ENCODE measurements around the gene ACOT12.

The ACOT12 gene

DNA sequence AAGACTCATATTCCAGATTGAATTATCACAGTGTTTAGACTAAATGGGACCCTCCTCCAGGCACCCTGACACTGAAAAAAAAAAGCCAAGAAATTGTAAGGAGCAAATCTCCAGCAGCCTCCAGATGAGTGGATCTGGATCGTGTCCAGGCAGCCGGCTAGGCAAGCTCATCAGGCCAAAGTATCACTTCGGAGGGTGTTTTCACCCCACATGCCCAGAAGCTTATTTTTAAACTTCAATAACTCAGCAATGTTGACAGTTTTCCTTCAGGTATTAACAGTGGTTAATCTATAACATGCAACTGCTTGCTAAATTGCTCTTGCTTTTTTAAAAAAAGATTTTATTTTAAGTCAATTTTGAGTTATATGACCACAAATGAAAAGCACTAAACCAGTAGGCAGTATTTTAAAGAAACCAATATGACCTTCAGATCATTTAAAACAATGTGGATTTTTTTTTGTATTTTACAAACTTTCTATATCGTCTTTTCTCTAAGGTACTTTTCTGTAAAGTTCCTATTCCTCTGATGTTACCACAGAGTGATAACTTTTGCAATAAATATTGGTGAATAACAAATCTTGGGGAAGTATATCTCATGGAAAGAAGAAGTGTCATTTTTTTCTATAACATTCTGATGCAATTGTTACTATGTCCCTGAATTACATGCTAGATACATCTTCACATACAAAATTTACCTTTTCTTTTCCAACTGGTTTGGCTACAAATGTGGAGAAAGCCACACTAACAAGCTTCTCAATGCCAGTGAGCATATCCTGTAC lies 30.7 kb downstream of the ACOT12 start:
- H3K36me3 ChIP-seq (ENCODE audit: control insufficient read depth in 1 of 2, insufficient read depth in 2 of 2, low read depth in 1 of 2, low read length in 2 of 2): no peaks in the 10 kb centered on the region
- H2BK15ac ChIP-seq (ENCODE audit: low read depth, poor library complexity, severe bottlenecking): no peak overlapping the region
- H4K8ac ChIP-seq (ENCODE audit: low read length): no peak overlapping the region
- H4K91ac ChIP-seq (ENCODE audit: low read length): no peak overlapping the region
- peaks cover 5% of the 10 kb centered on the region for H3K4me1 ChIP-seq (ENCODE audit: control insufficient read depth, insufficient read depth, low read depth, low read length)
- 89% methylated on average over 3 of the region's 4 CpGs for WGBS
- H3K27me3 ChIP-seq (ENCODE audit: control insufficient read depth in 1 of 2, insufficient read depth in 1 of 2, low read length in 2 of 2): peaks cover 0 to 5% of the 10 kb centered on the region in 2 experiments
- H3K23ac ChIP-seq (ENCODE audit: low read length in 2 of 2): no peak overlapping the region
- no peak overlapping the region for H3K4ac ChIP-seq (ENCODE audit: low read depth in 1 of 2, low read length in 2 of 2)
- H3K14ac ChIP-seq (ENCODE audit: low read length in 2 of 2): no peak overlapping the region
- no peak overlapping the region for H2AK5ac ChIP-seq (ENCODE audit: low read length, severe bottlenecking)
- no peak overlapping the region for H3K4me2 ChIP-seq (ENCODE audit: low read length, poor library complexity, severe bottlenecking)
- no peak overlapping the region for H2BK120ac ChIP-seq (ENCODE audit: low read depth, low read length)
- no peak overlapping the region for H2AFZ ChIP-seq (ENCODE audit: low read depth, low read length)
- no peak for DNase-seq
- no peak overlapping the region for H3K27ac ChIP-seq (ENCODE audit: low read length, poor library complexity, severe bottlenecking)
- no peak overlapping the region for H2BK5ac ChIP-seq (ENCODE audit: low read depth, low read length, poor library complexity, severe bottlenecking)
- no peak overlapping the region for H3K18ac ChIP-seq (ENCODE audit: low read depth in 1 of 2, low read length in 2 of 2)
- H3K79me1 ChIP-seq (replicated peaks; ENCODE audit: low read length, poor library complexity, severe bottlenecking): no peaks in the 10 kb centered on the region
- no peak overlapping the region for H2BK12ac ChIP-seq (ENCODE audit: low read length in 2 of 2)
- no peak overlapping the region for H3K9ac ChIP-seq (ENCODE audit: low read length)
- no peaks in the 10 kb centered on the region for H3K9me3 ChIP-seq (ENCODE audit: control insufficient read depth, low read length)
- no peak overlapping the region for H3K4me3 ChIP-seq (ENCODE audit: insufficient read depth in 1 of 2, low read depth in 1 of 2, low read length in 2 of 2)

DNA sequence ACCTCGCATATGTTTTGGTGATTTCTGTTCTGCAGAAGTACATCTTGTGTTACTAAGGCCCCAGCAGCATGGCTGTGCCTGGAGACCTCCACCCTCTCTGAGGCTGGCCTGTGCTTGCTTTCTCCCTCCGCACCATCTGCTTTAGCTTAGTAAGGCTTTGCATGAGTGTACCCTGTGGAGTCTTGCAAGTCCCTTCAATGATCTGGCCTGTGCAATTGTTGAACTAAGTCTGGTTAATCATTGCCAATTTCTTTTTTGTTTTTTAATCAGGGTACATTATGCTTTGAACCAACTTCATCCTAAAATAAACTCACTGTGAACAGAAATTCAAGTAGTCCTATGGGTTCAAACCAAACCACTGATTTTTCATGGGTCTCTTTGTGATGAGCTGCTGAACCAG lies 32.3 kb downstream of the ACOT12 start:
- DNase-seq: no peak
- Histone ChIP-seq H2BK5ac (ENCODE audit: low read depth, low read length, poor library complexity, severe bottlenecking) (no peak overlapping the region), H4K91ac (ENCODE audit: low read length) (no peak overlapping the region), H4K8ac (ENCODE audit: low read length) (no peak overlapping the region), H3K23ac (ENCODE audit: low read length in 2 of 2) (no peak overlapping the region), H2AK5ac (ENCODE audit: low read length, severe bottlenecking) (no peak overlapping the region), H3K9ac (ENCODE audit: low read length) (no peak overlapping the region), H3K79me1 (replicated peaks; ENCODE audit: low read length, poor library complexity, severe bottlenecking) (no peaks in the 10 kb centered on the region), H3K36me3 (ENCODE audit: control insufficient read depth in 1 of 2, insufficient read depth in 2 of 2, low read depth in 1 of 2, low read length in 2 of 2) (no peaks in the 10 kb centered on the region), H3K4me3 (ENCODE audit: insufficient read depth in 1 of 2, low read depth in 1 of 2, low read length in 2 of 2) (no peak overlapping the region), H3K27me3 (ENCODE audit: control insufficient read depth in 1 of 2, insufficient read depth in 1 of 2, low read length in 2 of 2) (peaks cover 0 to 5% of the 10 kb centered on the region in 2 experiments), H2BK15ac (ENCODE audit: low read depth, poor library complexity, severe bottlenecking) (no peak overlapping the region), H3K14ac (ENCODE audit: low read length in 2 of 2) (no peak overlapping the region), H2BK12ac (ENCODE audit: low read length in 2 of 2) (no peak overlapping the region), H3K18ac (ENCODE audit: low read depth in 1 of 2, low read length in 2 of 2) (no peak overlapping the region), H2AFZ (ENCODE audit: low read depth, low read length) (no peak overlapping the region), H3K4me1 (ENCODE audit: control insufficient read depth, insufficient read depth, low read depth, low read length) (peaks cover 5% of the 10 kb centered on the region), H2BK120ac (ENCODE audit: low read depth, low read length) (no peak overlapping the region), H3K4me2 (ENCODE audit: low read length, poor library complexity, severe bottlenecking) (no peak overlapping the region), H3K4ac (ENCODE audit: low read depth in 1 of 2, low read length in 2 of 2) (no peak overlapping the region), H3K9me3 (ENCODE audit: control insufficient read depth, low read length) (no peaks in the 10 kb centered on the region), H3K27ac (ENCODE audit: low read length, poor library complexity, severe bottlenecking) (no peak overlapping the region)
- WGBS: 97% methylated on average over 2 of the region's 2 CpGs

DNA sequence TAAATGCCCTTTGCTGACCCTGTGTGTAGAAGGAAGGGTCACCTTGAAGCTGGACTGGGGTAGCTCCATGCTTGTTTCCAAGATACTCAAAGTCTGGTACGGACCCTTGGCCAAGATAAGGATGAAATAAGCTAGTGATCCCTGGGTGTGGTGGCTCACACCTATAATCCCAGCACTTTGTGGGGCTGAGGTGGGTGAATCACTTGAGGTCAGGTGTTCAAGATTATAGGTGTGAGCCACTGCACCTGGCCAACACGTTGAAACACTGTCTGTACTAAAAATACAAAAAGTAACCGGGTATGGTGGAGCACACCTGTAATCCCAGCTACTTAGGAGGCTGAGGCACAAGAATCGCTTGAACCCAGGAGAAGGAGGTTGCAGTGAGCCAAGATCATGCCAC lies 33.3 kb downstream of the ACOT12 start:
- no peak overlapping the region for H2BK120ac ChIP-seq (ENCODE audit: low read depth, low read length)
- no peak overlapping the region for H3K4ac ChIP-seq (ENCODE audit: low read depth in 1 of 2, low read length in 2 of 2)
- no peak overlapping the region for H2BK5ac ChIP-seq (ENCODE audit: low read depth, low read length, poor library complexity, severe bottlenecking)
- DNase-seq: no peak
- H2AFZ ChIP-seq (ENCODE audit: low read depth, low read length): no peak overlapping the region
- no peaks in the 10 kb centered on the region for H3K79me1 ChIP-seq (replicated peaks; ENCODE audit: low read length, poor library complexity, severe bottlenecking)
- H4K91ac ChIP-seq (ENCODE audit: low read length): no peak overlapping the region
- no peak overlapping the region for H3K14ac ChIP-seq (ENCODE audit: low read length in 2 of 2)
- H3K27me3 ChIP-seq (ENCODE audit: control insufficient read depth in 1 of 2, insufficient read depth in 1 of 2, low read length in 2 of 2): peaks cover 0 to 5% of the 10 kb centered on the region in 2 experiments
- no peak overlapping the region for H3K23ac ChIP-seq (ENCODE audit: low read length in 2 of 2)
- H3K18ac ChIP-seq (ENCODE audit: low read depth in 1 of 2, low read length in 2 of 2): no peak overlapping the region
- no peak overlapping the region for H3K4me3 ChIP-seq (ENCODE audit: insufficient read depth in 1 of 2, low read depth in 1 of 2, low read length in 2 of 2)
- peaks cover 5% of the 10 kb centered on the region for H3K4me1 ChIP-seq (ENCODE audit: control insufficient read depth, insufficient read depth, low read depth, low read length)
- no peak overlapping the region for H3K27ac ChIP-seq (ENCODE audit: low read length, poor library complexity, severe bottlenecking)
- H3K9me3 ChIP-seq (ENCODE audit: control insufficient read depth, low read length): no peaks in the 10 kb centered on the region
- WGBS: 96% methylated on average over 4 of the region's 4 CpGs
- no peaks in the 10 kb centered on the region for H3K36me3 ChIP-seq (ENCODE audit: control insufficient read depth in 1 of 2, insufficient read depth in 2 of 2, low read depth in 1 of 2, low read length in 2 of 2)
- H4K8ac ChIP-seq (ENCODE audit: low read length): no peak overlapping the region
- no peak overlapping the region for H2BK12ac ChIP-seq (ENCODE audit: low read length in 2 of 2)
- no peak overlapping the region for H2BK15ac ChIP-seq (ENCODE audit: low read depth, poor library complexity, severe bottlenecking)
- no peak overlapping the region for H2AK5ac ChIP-seq (ENCODE audit: low read length, severe bottlenecking)
- no peak overlapping the region for H3K9ac ChIP-seq (ENCODE audit: low read length)
- H3K4me2 ChIP-seq (ENCODE audit: low read length, poor library complexity, severe bottlenecking): no peak overlapping the region

DNA sequence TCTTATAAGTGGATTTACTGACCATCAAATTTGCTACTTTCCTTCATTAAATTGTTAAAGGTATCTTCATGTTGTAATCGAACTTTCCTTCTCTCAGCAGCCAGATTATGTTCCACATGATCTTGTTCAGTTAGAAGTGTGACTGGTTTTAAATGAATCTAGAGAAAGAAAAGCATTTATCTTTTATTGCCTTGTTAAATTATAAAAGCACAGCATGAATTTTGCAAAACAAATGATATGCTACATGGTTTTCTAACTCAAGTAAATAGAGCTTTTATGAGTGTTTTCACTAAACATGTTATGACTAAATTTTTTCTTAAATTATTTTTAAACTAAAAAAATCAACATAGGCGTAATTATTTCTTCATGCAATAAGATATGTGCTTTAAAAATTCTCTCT lies 34.1 kb downstream of the ACOT12 start:
- no CpG with 5 or more reads among the region's 2 CpGs for whole genome bisulfite sequencing
- no peak overlapping the region for H3K4me2 ChIP-seq (ENCODE audit: low read length, poor library complexity, severe bottlenecking)
- peaks cover 5% of the 10 kb centered on the region for H3K4me1 ChIP-seq (ENCODE audit: control insufficient read depth, insufficient read depth, low read depth, low read length)
- H3K27me3 ChIP-seq (ENCODE audit: control insufficient read depth in 1 of 2, insufficient read depth in 1 of 2, low read length in 2 of 2): peaks cover 0 to 5% of the 10 kb centered on the region in 2 experiments
- no peaks in the 10 kb centered on the region for H3K9me3 ChIP-seq (ENCODE audit: control insufficient read depth, low read length)
- no peak overlapping the region for H4K8ac ChIP-seq (ENCODE audit: low read length)
- H3K14ac ChIP-seq (ENCODE audit: low read length in 2 of 2): no peak overlapping the region
- H2BK12ac ChIP-seq (ENCODE audit: low read length in 2 of 2): no peak overlapping the region
- no peak overlapping the region for H2BK5ac ChIP-seq (ENCODE audit: low read depth, low read length, poor library complexity, severe bottlenecking)
- H3K36me3 ChIP-seq (ENCODE audit: control insufficient read depth in 1 of 2, insufficient read depth in 2 of 2, low read depth in 1 of 2, low read length in 2 of 2): no peaks in the 10 kb centered on the region
- H4K91ac ChIP-seq (ENCODE audit: low read length): no peak overlapping the region
- no peak overlapping the region for H3K27ac ChIP-seq (ENCODE audit: low read length, poor library complexity, severe bottlenecking)
- H3K4me3 ChIP-seq (ENCODE audit: insufficient read depth in 1 of 2, low read depth in 1 of 2, low read length in 2 of 2): no peak overlapping the region
- no peak overlapping the region for H3K18ac ChIP-seq (ENCODE audit: low read depth in 1 of 2, low read length in 2 of 2)
- H2AFZ ChIP-seq (ENCODE audit: low read depth, low read length): no peak overlapping the region
- H2AK5ac ChIP-seq (ENCODE audit: low read length, severe bottlenecking): no peak overlapping the region
- no peak overlapping the region for H2BK15ac ChIP-seq (ENCODE audit: low read depth, poor library complexity, severe bottlenecking)
- H3K9ac ChIP-seq (ENCODE audit: low read length): no peak overlapping the region
- DNase-seq: no peak
- H3K4ac ChIP-seq (ENCODE audit: low read depth in 1 of 2, low read length in 2 of 2): no peak overlapping the region
- H3K23ac ChIP-seq (ENCODE audit: low read length in 2 of 2): no peak overlapping the region
- H2BK120ac ChIP-seq (ENCODE audit: low read depth, low read length): no peak overlapping the region
- H3K79me1 ChIP-seq (replicated peaks; ENCODE audit: low read length, poor library complexity, severe bottlenecking): no peaks in the 10 kb centered on the region

Data from mesenchymal stem cell (in vitro differentiated cells and primary cell).